ENCODE data around the gene CFL2.

Gene CFL2

GRCh38 chr14:34668111-34668510 is 46.3 kb downstream of the CFL2 start:
- no peak for DNase-seq

DNA sequence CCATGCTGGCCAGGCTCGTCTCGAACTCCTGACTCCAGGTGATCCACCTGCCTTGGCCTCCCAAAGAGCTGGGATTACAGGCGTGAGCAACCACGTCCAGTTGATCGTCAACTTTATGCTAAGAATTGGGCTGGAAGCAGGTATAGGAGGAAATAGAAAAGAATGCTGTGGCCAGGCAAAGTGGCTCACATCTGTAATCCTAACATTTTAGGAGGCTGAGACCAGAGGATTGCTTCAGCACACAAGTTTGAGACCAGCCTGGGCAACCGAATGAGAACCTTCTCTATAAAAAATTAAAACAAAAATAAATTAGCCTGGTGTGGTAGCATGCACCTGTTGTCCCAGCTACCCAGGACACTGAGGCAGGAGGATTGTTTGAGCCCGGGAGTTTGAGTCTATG is 47.4 kb downstream of the CFL2 start:
- DNase-seq: no peak

- DNase-seq: no peak
These were observed 48.5 kb downstream of the CFL2 start for GRCh38 chr14:34665785-34666435.

DNA sequence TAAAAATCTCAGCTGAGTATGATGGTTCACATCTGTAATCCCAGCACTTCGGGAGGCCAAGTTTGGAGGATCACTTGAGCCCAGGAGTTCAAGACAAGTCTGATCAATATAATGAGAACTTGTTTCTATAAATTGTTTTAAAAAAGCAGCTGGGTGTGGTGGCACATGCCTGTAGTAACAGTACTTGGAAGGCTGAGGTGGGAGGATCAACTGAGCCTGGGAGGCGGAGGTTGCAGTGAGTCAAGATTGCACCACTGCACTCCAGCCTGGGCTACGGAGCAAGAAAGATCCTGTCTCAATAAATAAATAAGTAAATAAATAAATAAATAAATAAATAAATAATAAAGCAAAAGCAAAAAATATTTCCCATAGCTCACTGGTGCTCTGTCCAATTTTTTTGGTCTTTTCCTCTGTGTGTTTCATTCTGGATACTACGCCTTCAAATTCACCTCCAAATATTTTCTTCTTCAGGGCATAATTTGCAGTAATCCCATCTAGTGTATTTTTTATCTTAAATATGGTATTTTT is 51.8 kb downstream of the CFL2 start:
- no peak for DNase-seq

DNA sequence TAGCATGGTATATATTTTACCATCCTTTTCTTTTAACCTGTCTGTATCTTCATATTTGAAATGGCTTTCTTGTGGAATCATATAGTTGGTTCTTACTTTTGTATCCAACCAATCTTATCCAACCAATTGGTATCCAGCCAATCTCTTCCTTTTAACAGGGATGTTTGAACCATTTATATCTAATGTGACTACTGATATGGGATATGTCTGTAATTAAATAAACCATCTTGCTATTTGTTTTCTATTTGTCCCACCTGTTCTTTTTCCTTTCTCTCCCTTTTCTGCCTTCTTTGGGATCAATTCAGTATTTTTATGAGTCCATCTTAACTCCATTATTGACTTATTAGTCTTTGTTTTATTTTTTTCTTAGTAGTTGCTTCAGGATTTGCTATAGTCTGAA is 53.6 kb downstream of the CFL2 start:
- no peak for DNase-seq

Measured in NCI-H748 treated with DMSO at 0.1 percent for 48 hours (cell line).